OCI-LY1 (cell line): ENCODE data around the gene CCDC12.

Source experiments
- H2AFZ ChIP-seq: fragments of 200-600 bp; sonication (generic), shearing (Covaris generic); 2 replicates; pipeline ENCODE4 v1.6.0; 2014; ENCODE audit warnings: antibody characterized with exemption, mild to moderate bottlenecking, low read length
- H3F3A ChIP-seq: fragments of 200-600 bp; sonication (generic), shearing (Covaris generic); 2 replicates; pipeline ENCODE4 v1.6.0; 2014; ENCODE audit warnings: mild to moderate bottlenecking, antibody characterized with exemption, low read length, moderate library complexity; ENCODE audit not compliant: insufficient read depth
- H3K27ac ChIP-seq: fragments of 200-600 bp; sonication (generic); 2 replicates; pipeline ENCODE4 v1.5.1; 2014; ENCODE audit warnings: low read length, mixed run types, mild to moderate bottlenecking, low read depth; ENCODE audit not compliant: poor library complexity, severe bottlenecking
- H3K27me3 ChIP-seq: fragments of 200-600 bp; sonication (generic); 2 replicates; pipeline ENCODE4 v1.6.0; 2014; ENCODE audit warnings: antibody characterized with exemption, mild to moderate bottlenecking, low read length, moderate library complexity; ENCODE audit not compliant: insufficient read depth
- H3K36me3 ChIP-seq: fragments of 200-600 bp; sonication (generic); 2 replicates; pipeline ENCODE4 v1.6.1; 2014; ENCODE audit warnings: mild to moderate bottlenecking, antibody characterized with exemption, low read length, moderate library complexity, mixed read lengths; ENCODE audit not compliant: insufficient read depth
- H3K4me1 ChIP-seq: fragments of 200-600 bp; sonication (generic); 2 replicates; pipeline ENCODE4 v1.5.1; 2014; ENCODE audit warnings: mild to moderate bottlenecking, low read length, moderate library complexity; ENCODE audit not compliant: insufficient read depth, severe bottlenecking
- H3K4me2 ChIP-seq: fragments of 200-600 bp; sonication (generic), shearing (Covaris generic); 2 replicates; pipeline ENCODE4 v1.6.1; 2014; ENCODE audit warnings: low read length
- H3K4me3 ChIP-seq: fragments of 200-600 bp; sonication (generic); 2 replicates; pipeline ENCODE4 v1.5.1; 2014; ENCODE audit warnings: low read length, low read depth, mild to moderate bottlenecking, mixed read lengths; ENCODE audit not compliant: poor library complexity, severe bottlenecking
- H3K79me2 ChIP-seq: fragments of 200-600 bp; shearing (Covaris generic); 2 replicates; pipeline ENCODE4 v1.6.1; 2016; ENCODE audit warnings: mixed run types, low read length, mixed read lengths; ENCODE audit not compliant: insufficient read depth
- H3K9ac ChIP-seq: fragments of 200-600 bp; sonication (generic), shearing (Covaris generic); 2 replicates; pipeline ENCODE4 v1.6.1; 2014; ENCODE audit warnings: mild to moderate bottlenecking, low read length, mixed read lengths
- H3K9me2 ChIP-seq: fragments of 200-600 bp; sonication (generic), shearing (Covaris generic); 2 replicates; pipeline ENCODE4 v1.6.1; 2014; ENCODE audit warnings: low read depth, mild to moderate bottlenecking, low read length, mixed read lengths
- H3K9me3 ChIP-seq: fragments of 200-600 bp; shearing (Covaris generic); 2 replicates; pipeline ENCODE4 v1.6.1; 2014; ENCODE audit warnings: low read length, mixed read lengths
- H4K20me1 ChIP-seq: fragments of 200-600 bp; sonication (generic), shearing (Covaris generic); 2 replicates; pipeline ENCODE4 v1.6.0; 2016; ENCODE audit warnings: mild to moderate bottlenecking, low read length; ENCODE audit not compliant: insufficient read depth
- EZH2 ChIP-seq: fragments of 200-600 bp; sonication (generic), shearing (Covaris generic); IDR thresholded peaks from 2 replicates; pipeline ENCODE4 v1.8.0; 2017; ENCODE audit warnings: borderline replicate concordance, mixed run types, mild to moderate bottlenecking, antibody characterized with exemption, low read length, moderate library complexity, mixed read lengths
- TF ChIP-seq, protein P1 (sequence below): fragments of 200-600 bp; sonication (generic), shearing (Covaris generic); IDR thresholded peaks from 2 replicates; pipeline ENCODE4 v1.5.1; 2017; ENCODE audit warnings: mild to moderate bottlenecking, antibody characterized with exemption, low read length, moderate library complexity, mixed read lengths

Gene CCDC12

DNA sequence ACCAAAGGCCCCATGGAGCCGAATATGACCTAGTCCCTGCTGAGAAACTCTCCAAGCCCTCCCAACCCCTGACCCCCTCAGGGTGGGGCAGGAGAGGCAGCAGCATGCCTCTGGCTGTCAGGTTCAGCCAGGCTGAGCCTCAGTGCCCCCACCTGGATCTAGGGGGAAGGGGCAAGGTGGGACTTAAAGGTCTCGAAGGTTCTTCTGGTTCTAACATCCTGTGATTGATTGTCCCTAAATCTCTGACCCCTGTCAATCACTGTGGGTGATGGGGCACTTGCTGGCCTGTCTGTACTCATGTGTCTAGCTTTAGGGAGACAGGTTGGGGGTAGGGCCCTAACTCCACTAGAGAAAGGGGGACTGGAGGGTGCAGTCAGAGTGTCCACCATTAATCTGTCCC, 16.7 kb upstream of the CCDC12 start:
- Histone ChIP-seq H3K9ac (no peak overlapping the region), H3K79me2 (no peaks in the 10 kb centered on the region), H3K4me2 (no peak overlapping the region), H3K4me1 (peaks cover 9% of the 10 kb centered on the region), H3K9me3 (no peaks in the 10 kb centered on the region), H3K36me3 (peaks cover 4% of the 10 kb centered on the region; the same call in 1 of the 2 replicates), H2AFZ (no peak overlapping the region), H4K20me1 (no peaks in the 10 kb centered on the region), H3K27ac (no peak overlapping the region), H3K4me3 (no peak overlapping the region), H3F3A (no peaks in the 10 kb centered on the region), H3K9me2 (no peaks in the 10 kb centered on the region), H3K27me3 (no peaks in the 10 kb centered on the region)
- TF ChIP-seq, protein P1, sequence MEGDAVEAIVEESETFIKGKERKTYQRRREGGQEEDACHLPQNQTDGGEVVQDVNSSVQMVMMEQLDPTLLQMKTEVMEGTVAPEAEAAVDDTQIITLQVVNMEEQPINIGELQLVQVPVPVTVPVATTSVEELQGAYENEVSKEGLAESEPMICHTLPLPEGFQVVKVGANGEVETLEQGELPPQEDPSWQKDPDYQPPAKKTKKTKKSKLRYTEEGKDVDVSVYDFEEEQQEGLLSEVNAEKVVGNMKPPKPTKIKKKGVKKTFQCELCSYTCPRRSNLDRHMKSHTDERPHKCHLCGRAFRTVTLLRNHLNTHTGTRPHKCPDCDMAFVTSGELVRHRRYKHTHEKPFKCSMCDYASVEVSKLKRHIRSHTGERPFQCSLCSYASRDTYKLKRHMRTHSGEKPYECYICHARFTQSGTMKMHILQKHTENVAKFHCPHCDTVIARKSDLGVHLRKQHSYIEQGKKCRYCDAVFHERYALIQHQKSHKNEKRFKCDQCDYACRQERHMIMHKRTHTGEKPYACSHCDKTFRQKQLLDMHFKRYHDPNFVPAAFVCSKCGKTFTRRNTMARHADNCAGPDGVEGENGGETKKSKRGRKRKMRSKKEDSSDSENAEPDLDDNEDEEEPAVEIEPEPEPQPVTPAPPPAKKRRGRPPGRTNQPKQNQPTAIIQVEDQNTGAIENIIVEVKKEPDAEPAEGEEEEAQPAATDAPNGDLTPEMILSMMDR = no peak
- no peak for TF ChIP-seq EZH2

DNA sequence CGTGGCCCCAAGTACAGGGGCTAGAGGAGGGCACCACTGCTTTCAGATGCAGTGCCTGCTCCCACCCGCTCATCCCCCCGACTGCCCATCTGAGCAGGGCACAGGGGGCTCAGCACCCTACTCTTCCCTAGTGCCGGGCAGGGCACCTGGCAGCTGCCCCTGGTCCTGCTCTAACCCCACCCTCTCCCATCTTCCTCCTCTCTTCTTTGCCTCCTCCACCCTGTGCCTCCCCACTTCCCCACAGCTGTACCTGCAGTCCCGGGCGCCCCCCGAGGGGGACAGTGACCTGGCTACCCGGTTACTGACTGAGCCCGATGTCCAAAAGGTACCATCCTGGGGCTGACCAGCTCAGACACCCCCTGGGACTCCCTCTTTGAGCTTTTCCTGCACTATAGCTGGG, 15.7 kb upstream of the CCDC12 start:
- TF ChIP-seq, protein P1 = no peak
- no peak for TF ChIP-seq EZH2
- H3K36me3 ChIP-seq = peaks cover 4% of the 10 kb centered on the region; the same call in 1 of the 2 replicates
- peaks cover 16% of the 10 kb centered on the region for H3K4me1 ChIP-seq
- H3F3A ChIP-seq = no peaks in the 10 kb centered on the region
- H3K4me2 ChIP-seq = no peak overlapping the region
- H4K20me1 ChIP-seq = no peaks in the 10 kb centered on the region
- no peak overlapping the region for H3K9ac ChIP-seq
- no peaks in the 10 kb centered on the region for H3K27me3 ChIP-seq
- no peak overlapping the region for H3K4me3 ChIP-seq
- H3K9me3 ChIP-seq = no peaks in the 10 kb centered on the region
- H3K27ac ChIP-seq = no peak overlapping the region
- H2AFZ ChIP-seq = no peak overlapping the region
- no peaks in the 10 kb centered on the region for H3K79me2 ChIP-seq
- H3K9me2 ChIP-seq = no peaks in the 10 kb centered on the region

DNA sequence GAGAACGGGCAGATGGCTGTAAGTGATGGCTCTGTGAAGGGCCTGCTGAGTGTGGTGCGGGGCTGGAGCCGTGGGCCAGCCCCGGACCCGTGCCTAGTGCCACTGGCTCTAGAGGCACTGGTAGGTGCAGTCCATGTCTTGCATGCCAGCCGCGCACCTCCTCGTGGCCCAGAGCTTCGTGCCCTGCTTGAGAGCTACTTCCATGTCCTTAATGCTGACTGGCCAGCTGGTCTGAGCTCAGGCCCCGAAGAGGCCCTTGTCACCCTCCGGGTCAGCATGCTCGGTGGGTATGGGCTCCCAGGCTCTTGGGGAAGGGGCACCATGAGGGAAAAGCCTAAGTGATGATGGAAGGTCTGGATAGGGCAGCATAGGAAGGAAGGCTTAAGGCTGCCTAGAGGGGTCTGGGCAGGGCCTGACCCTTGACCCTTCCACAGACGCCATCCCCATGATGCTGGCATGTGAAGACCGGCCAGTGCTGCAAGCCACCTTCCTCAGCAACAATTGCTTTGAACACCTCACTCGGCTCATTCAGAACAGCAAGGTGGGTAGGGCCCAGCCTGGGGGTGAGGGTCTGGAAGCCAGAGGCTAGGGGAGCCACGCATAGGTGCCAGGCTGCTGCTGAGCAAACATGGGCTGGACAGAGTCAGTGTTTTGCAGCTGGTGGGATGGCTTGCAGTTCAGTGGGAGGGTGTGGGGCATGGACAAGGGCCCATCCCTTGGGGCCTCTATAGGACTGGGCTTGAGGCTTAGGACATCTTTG, 15.0 kb upstream of the CCDC12 start:
- H3K4me2 ChIP-seq = no peak overlapping the region
- no peaks in the 10 kb centered on the region for H4K20me1 ChIP-seq
- TF ChIP-seq, protein P1 = no peak
- TF ChIP-seq EZH2 = no peak
- H3K4me1 ChIP-seq = peaks cover 23% of the 10 kb centered on the region
- peaks cover 4% of the 10 kb centered on the region; the same call in 1 of the 2 replicates for H3K36me3 ChIP-seq
- H3K9me3 ChIP-seq = no peaks in the 10 kb centered on the region
- no peaks in the 10 kb centered on the region for H3K27me3 ChIP-seq
- H3K79me2 ChIP-seq = no peaks in the 10 kb centered on the region
- no peak overlapping the region for H3K9ac ChIP-seq
- H3K9me2 ChIP-seq = no peaks in the 10 kb centered on the region
- no peak overlapping the region for H3K27ac ChIP-seq
- no peaks in the 10 kb centered on the region for H3F3A ChIP-seq
- H3K4me3 ChIP-seq = no peak overlapping the region
- no peak overlapping the region for H2AFZ ChIP-seq
